H1 (cell line): ENCODE measurements around the gene ATPAF2. TPM values are rescaled to one million over a fixed set of nuclear protein-coding genes. Genes with fewer than 3 reads are reported as not detected.

Source experiments
- EP300 ChIP-seq, 2 experiments: IDR thresholded peaks; 1 replicate in 1 of 2; 2 replicates in 1 of 2; pipeline ENCODE4 v1.6.1; 2011 to 2012; ENCODE audit warnings: low read depth in 2 of 2, low read length in 2 of 2, mild to moderate bottlenecking in 2 of 2, borderline replicate concordance in 1 of 2, inconsistent platforms in 1 of 2, moderate library complexity in 1 of 2
- HDAC2 ChIP-seq, 2 experiments: fragments of 300-600 bp in 1 of 2; sonication (generic) in 1 of 2; IDR thresholded peaks; 2 replicates each; pipeline ENCODE4 v1.6.1; 2011 to 2012; ENCODE audit warnings: low read depth in 2 of 2, low read length in 2 of 2, mild to moderate bottlenecking in 2 of 2, moderate library complexity in 2 of 2, borderline replicate concordance in 1 of 2, inconsistent platforms in 1 of 2
- TAF1 ChIP-seq: IDR thresholded peaks from 2 replicates; pipeline ENCODE4 v1.6.1; 2011; ENCODE audit warnings: mild to moderate bottlenecking, low read depth, low read length
- TEAD4 ChIP-seq: IDR thresholded peaks from 2 replicates; pipeline ENCODE4 v1.6.1; 2012; ENCODE audit warnings: low read depth, low read length, inconsistent platforms, mixed read lengths
- polyA plus RNA-seq, 7 experiments: library from polyadenylated mRNA; depleted of rRNA in 3 of 7; stranded (reverse) in 5 of 7; unstranded in 2 of 7; fragments of >200 nt in 5 of 7; fragments of 200-250 nt in 2 of 7; gene quantifications; 1 replicate in 5 of 7; 2 replicates in 1 of 7; 4 replicates in 1 of 7; pipeline versions ENCODE4 v1.2.1 to v1.2.3, GENCODE V29; 2011 to 2013; ENCODE audit warnings: missing spikeins in 2 of 7, mixed read lengths in 2 of 7
- total RNA-seq: library from RNA; stranded (reverse); fragmentation: NEBNext Ultra II Directional; extraction: Animal tissue kit (Norgen Biotek cat#: 25700); gene quantifications from 2 replicates; pipeline ENCODE4 v1.2.1, GENCODE V29; 2021

ATPAF2 gene
- total and polyA plus RNA-seq, 2 of the 8 experiments (the other 6 are each of a cell fraction or from before 2014, with no cell fraction given) = 19.6 to 22.9 TPM

DNA sequence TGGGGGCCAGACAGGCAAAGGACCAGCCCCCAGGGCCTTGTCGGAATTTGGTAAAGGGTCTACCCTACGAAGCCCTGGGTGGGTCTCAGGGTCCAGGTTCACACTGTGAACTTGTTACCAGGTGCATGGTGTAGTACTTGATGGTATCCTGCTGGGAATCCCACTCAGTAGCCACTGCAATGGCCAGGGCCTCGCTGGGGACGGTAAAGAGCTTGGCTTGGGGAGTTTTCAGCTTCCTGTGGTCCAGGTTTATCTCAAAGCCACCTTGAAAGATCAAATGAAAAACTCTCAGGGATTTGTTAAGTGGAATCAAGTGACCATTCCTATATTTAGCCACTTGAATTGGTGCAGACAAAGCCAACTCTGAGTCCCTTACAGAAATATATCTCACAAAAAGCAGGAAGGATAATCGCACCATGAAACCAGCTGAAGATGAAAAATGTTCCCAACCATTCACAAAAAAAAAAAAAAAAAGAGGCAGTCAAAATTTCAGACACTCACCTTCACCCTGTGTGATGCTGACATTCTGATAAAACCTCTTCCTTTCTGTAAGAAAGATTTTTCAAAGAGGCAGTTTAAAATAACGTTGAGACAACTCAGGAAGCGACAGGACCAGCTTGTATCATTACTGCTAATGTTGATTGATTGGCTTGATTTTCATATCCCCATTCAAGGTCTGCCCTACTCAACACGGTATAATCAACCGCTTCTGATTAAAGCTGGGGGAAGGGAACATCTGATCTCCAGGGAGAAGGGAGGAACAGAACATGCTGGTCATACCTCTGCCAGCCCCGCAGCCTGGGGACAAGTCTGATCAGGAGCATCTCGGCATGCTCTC is 10.6 kb downstream of the ATPAF2 start (continued):
- TF ChIP-seq HDAC2 (IDR thresholded peaks at IDR 0.05; ENCODE audit: borderline replicate concordance in 1 of 2, low read depth in 2 of 2, low read length in 2 of 2) (no peak), EP300 (IDR thresholded peaks at IDR 0.05; ENCODE audit: borderline replicate concordance in 1 of 2, low read depth in 2 of 2, low read length in 2 of 2) (no peak), TEAD4 (no peak), TAF1 (no peak)
